ENCODE data around the gene RAP1A. TPM values are rescaled to one million over a fixed set of nuclear protein-coding genes. Genes with fewer than 3 reads are reported as not detected.

Gene RAP1A
- total RNA-seq, 1 experiment from 2014 or later, result 50.9 TPM

- Histone ChIP-seq H3K9me3 (ENCODE audit: low read depth, low read length, poor library complexity, severe bottlenecking) (no peaks in the 10 kb centered on the region), H3K27ac (ENCODE audit: low read depth, low read length, poor library complexity, severe bottlenecking) (peak overlapping the region; percentile 54), H3K4me1 (ENCODE audit: insufficient read depth, low read length, poor library complexity, severe bottlenecking) (peaks cover 46% of the 10 kb centered on the region), H3K27me3 (replicated peaks; ENCODE audit: insufficient read depth, low read depth, low read length, poor library complexity) (peaks cover 7% of the 10 kb centered on the region), H3K4me3 (ENCODE audit: low read depth, low read length, poor library complexity, severe bottlenecking) (peak overlapping the region; percentile 59), H3K36me3 (ENCODE audit: insufficient read depth, low read length, poor library complexity, severe bottlenecking) (no peaks in the 10 kb centered on the region)
- no peak for TF ChIP-seq EZH2 (IDR thresholded peaks at IDR 0.05; ENCODE audit: borderline replicate concordance, low read depth, low read length, poor library complexity, severe bottlenecking)
- TF ChIP-seq, protein P1, sequence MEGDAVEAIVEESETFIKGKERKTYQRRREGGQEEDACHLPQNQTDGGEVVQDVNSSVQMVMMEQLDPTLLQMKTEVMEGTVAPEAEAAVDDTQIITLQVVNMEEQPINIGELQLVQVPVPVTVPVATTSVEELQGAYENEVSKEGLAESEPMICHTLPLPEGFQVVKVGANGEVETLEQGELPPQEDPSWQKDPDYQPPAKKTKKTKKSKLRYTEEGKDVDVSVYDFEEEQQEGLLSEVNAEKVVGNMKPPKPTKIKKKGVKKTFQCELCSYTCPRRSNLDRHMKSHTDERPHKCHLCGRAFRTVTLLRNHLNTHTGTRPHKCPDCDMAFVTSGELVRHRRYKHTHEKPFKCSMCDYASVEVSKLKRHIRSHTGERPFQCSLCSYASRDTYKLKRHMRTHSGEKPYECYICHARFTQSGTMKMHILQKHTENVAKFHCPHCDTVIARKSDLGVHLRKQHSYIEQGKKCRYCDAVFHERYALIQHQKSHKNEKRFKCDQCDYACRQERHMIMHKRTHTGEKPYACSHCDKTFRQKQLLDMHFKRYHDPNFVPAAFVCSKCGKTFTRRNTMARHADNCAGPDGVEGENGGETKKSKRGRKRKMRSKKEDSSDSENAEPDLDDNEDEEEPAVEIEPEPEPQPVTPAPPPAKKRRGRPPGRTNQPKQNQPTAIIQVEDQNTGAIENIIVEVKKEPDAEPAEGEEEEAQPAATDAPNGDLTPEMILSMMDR (conservative IDR thresholded peaks at IDR 0.05; ENCODE audit: low read depth, low read length), result no peak
- intact Hi-C loops (cut with micrococcal nuclease; ENCODE audit: unreplicated experiment), result no loop called here
- no TSS peak for BruUV-seq (replicated peaks)
- ChIA-PET CTCF (interaction anchor here (0.6 to 1.4 kb wide), 3 partner anchors 10 kb away, joined by 3 to 7 read pairs (median 6); no protein-coding TSS in a partner anchor), POLR2A (ENCODE audit: low non-redundant PET) (interaction anchor here (0.7 kb wide), 1 partner anchor 1712 kb away, joined by 3 read pairs; no protein-coding TSS in a partner anchor)
- no peak for DNase-seq (ENCODE audit: low spot score)
Measured at GRCh38 chr1:111737216-111738132, 117.9 kb downstream of the RAP1A start.

GRCh38 chr1:111738133-111738435 is 118.5 kb downstream of the RAP1A start:
- CTCF ChIA-PET, result interaction anchor here (1.4 kb wide), 1 partner anchor 9 kb away, joined by 6 read pairs; no protein-coding TSS in a partner anchor
- POLR2A ChIA-PET (ENCODE audit: low non-redundant PET), result no interaction called here
- no peak for TF ChIP-seq EZH2 (IDR thresholded peaks at IDR 0.05; ENCODE audit: borderline replicate concordance, low read depth, low read length, poor library complexity, severe bottlenecking)
- TF ChIP-seq, protein P1 (conservative IDR thresholded peaks at IDR 0.05; ENCODE audit: low read depth, low read length), result no peak
- H3K27me3 ChIP-seq (replicated peaks; ENCODE audit: insufficient read depth, low read depth, low read length, poor library complexity), result peaks cover 7% of the 10 kb centered on the region
- BruUV-seq (replicated peaks), result no TSS peak
- intact Hi-C loops (cut with micrococcal nuclease; ENCODE audit: unreplicated experiment), result no loop called here
- H3K27ac ChIP-seq (ENCODE audit: low read depth, low read length, poor library complexity, severe bottlenecking), result peak overlapping the region; percentile 54
- DNase-seq (ENCODE audit: low spot score), result no peak
- no peaks in the 10 kb centered on the region for H3K36me3 ChIP-seq (ENCODE audit: insufficient read depth, low read length, poor library complexity, severe bottlenecking)
- H3K4me3 ChIP-seq (ENCODE audit: low read depth, low read length, poor library complexity, severe bottlenecking), result peak overlapping the region; percentile 59
- peaks cover 46% of the 10 kb centered on the region for H3K4me1 ChIP-seq (ENCODE audit: insufficient read depth, low read length, poor library complexity, severe bottlenecking)
- no peaks in the 10 kb centered on the region for H3K9me3 ChIP-seq (ENCODE audit: low read depth, low read length, poor library complexity, severe bottlenecking)

DNA sequence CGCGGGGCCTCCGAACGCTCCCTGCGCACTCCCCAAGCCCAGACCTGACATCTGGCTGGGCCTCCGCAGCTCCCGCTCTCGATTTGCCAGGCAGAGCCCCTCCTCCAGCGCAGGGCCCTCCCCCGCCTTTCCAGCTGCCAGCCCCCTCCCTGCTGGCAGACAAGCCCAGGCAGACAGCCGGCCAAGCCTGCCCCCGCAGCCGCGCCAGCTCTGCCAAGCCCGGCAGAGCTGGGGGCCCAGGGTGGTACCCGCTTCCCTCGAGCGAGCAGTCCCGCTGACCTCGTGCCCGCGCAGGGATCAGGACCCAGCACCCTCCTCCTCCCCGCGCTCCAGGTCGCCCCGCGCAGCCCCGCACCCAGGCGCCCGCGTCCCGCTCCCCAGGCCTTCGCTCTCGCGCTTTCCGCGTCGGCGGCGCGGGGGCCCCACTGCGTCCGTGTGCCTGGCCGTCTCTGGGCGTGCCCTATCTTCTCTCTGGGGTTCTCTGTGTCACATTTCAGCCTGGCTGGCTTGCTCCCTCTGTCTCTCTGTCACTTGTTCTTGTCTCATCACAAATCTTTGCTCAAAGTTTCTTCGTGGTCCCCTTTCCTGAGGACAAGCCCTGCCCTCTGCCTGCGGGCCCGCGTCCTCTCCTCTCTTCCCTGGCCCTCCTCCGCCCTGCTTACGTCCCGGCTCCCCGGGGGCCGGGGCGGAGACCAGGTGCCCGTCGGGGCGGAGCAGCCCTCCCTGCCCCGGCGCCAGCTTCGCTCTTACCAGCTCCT is 119.0 kb downstream of the RAP1A start:
- BruUV-seq (replicated peaks), result no TSS peak
- peaks cover 44% of the 10 kb centered on the region for H3K4me1 ChIP-seq (ENCODE audit: insufficient read depth, low read length, poor library complexity, severe bottlenecking)
- H3K4me3 ChIP-seq (ENCODE audit: low read depth, low read length, poor library complexity, severe bottlenecking), result peak overlapping the region; percentile 59
- ChIA-PET CTCF (interaction anchor here (0.8 to 1.4 kb wide), 4 partner anchors 9 to 24 kb away, joined by 3 to 6 read pairs (median 4); no protein-coding TSS in a partner anchor), POLR2A (ENCODE audit: low non-redundant PET) (interaction anchor here (0.6 kb wide), 1 partner anchor 76 kb away, joined by 4 read pairs; no protein-coding TSS in a partner anchor)
- H3K9me3 ChIP-seq (ENCODE audit: low read depth, low read length, poor library complexity, severe bottlenecking), result no peaks in the 10 kb centered on the region
- H3K27ac ChIP-seq (ENCODE audit: low read depth, low read length, poor library complexity, severe bottlenecking), result peak overlapping the region; percentile 70
- no peaks in the 10 kb centered on the region for H3K36me3 ChIP-seq (ENCODE audit: insufficient read depth, low read length, poor library complexity, severe bottlenecking)
- intact Hi-C loops (cut with micrococcal nuclease; ENCODE audit: unreplicated experiment), result no loop called here
- TF ChIP-seq, protein P1 (conservative IDR thresholded peaks at IDR 0.05; ENCODE audit: low read depth, low read length), result no peak
- TF ChIP-seq EZH2 (IDR thresholded peaks at IDR 0.05; ENCODE audit: borderline replicate concordance, low read depth, low read length, poor library complexity, severe bottlenecking), result no peak
- H3K27me3 ChIP-seq (replicated peaks; ENCODE audit: insufficient read depth, low read depth, low read length, poor library complexity), result peaks cover 12% of the 10 kb centered on the region
- DNase-seq (ENCODE audit: low spot score), result peak; percentile 79

Measured in A673 (cell line).